Natural killer cell (primary cell): ENCODE results near the gene PLEKHA7. TPM values are rescaled to one million over a fixed set of nuclear protein-coding genes. Genes with fewer than 3 reads are reported as not detected.

ENCODE experiments used
- ATAC-seq, 3 donors: fragments of 150-1000 bp in 2 of 3; fragments of 200-7000 bp in 1 of 3; cut with Tn5 transposase; 1 replicate in 1 of 3; 2 replicates in 2 of 3; pipeline ENCODE4 v1.10.0; 2021; ENCODE audit warnings: mild to moderate bottlenecking in 2 of 3, moderate library complexity in 2 of 3
- DNase-seq, 2 donors: peaks; one replicate each; pipeline versions ENCODE4 v3.0.0 to v3.0.0-alpha.2; 2013 to 2021; ENCODE audit warnings: mixed read lengths in 1 of 2
- H3K27ac ChIP-seq: one replicate; pipeline ENCODE4 v1.5.1; 2013; ENCODE audit warnings: mild to moderate bottlenecking, low read length
- H3K27me3 ChIP-seq: one replicate; pipeline ENCODE4 v1.6.1; 2013; ENCODE audit warnings: low read length; ENCODE audit not compliant: control insufficient read depth, insufficient read depth
- H3K36me3 ChIP-seq: one replicate; pipeline ENCODE4 v1.6.1; 2013; ENCODE audit warnings: low read length; ENCODE audit not compliant: control insufficient read depth, insufficient read depth
- H3K4me1 ChIP-seq: one replicate; pipeline ENCODE4 v1.6.1; 2013; ENCODE audit warnings: low read length; ENCODE audit not compliant: control insufficient read depth, insufficient read depth
- H3K4me3 ChIP-seq: one replicate; pipeline ENCODE4 v1.5.1; 2013; ENCODE audit warnings: low read length
- H3K9me3 ChIP-seq: one replicate; pipeline ENCODE4 v1.6.1; 2013; ENCODE audit warnings: low read length; ENCODE audit not compliant: control insufficient read depth, insufficient read depth
- H3K27ac Mint-ChIP-seq, 2 donors: one replicate each; pipeline ENCODE4 v1.8.0; 2022; ENCODE audit warnings: mild to moderate bottlenecking in 2 of 2, mixed read lengths in 2 of 2, moderate library complexity in 1 of 2
- H3K27me3 Mint-ChIP-seq, 2 donors: one replicate each; pipeline ENCODE4 v1.8.0; 2022; ENCODE audit warnings: low read depth in 2 of 2, mixed read lengths in 2 of 2
- H3K36me3 Mint-ChIP-seq: one replicate; pipeline ENCODE4 v1.8.0; 2022; ENCODE audit warnings: mixed read lengths
- H3K4me1 Mint-ChIP-seq, 2 donors: one replicate each; pipeline ENCODE4 v1.8.0; 2022; ENCODE audit warnings: mixed read lengths in 2 of 2
- H3K4me3 Mint-ChIP-seq: one replicate; pipeline ENCODE4 v1.8.0; 2022; ENCODE audit warnings: mild to moderate bottlenecking, moderate library complexity, mixed read lengths
- H3K9me3 Mint-ChIP-seq, 2 donors: one replicate each; pipeline ENCODE4 v1.8.0; 2022; ENCODE audit warnings: mixed read lengths in 2 of 2
- WGBS: methylation state at CpG from one replicate; pipeline ENCODE4 v1.1.7; 2013; ENCODE audit warnings: missing lambda C conversion rate; ENCODE audit not compliant: insufficient coverage; 5-methylcytosine and 5-hydroxymethylcytosine counted together
- intact Hi-C: fragments of 100-400 bp; cut with micrococcal nuclease; formaldehyde crosslinking; loops from one replicate; pipeline ENCODE4 v1.14.2; 2022
- total RNA-seq, 4 donors: library from RNA; stranded (reverse); fragments of 120-200 nt in 1 of 4; gene quantifications; one replicate each; pipeline versions ENCODE4 v1.2.3 to v1.2.4, GENCODE V29; 2013 to 2022
- TF ChIP-seq, protein P1 (sequence below): fragments of 200-600 bp; IDR thresholded peaks from one replicate; pipeline ENCODE4 v1.8.0; 2022; ENCODE audit warnings: antibody characterized with exemption

Gene PLEKHA7
- total RNA-seq, 3 donors from 2014 or later (not counting 1 experiment from before 2014, with no cell fraction given), result 1.00 to 2.5 (median 1.3) TPM

GRCh38 chr11:16811136-16812020 lies 202.8 kb downstream of the PLEKHA7 start:
- Mint-ChIP-seq H3K36me3 (no peaks in the 10 kb centered on the region), H3K4me1 (no peaks in the 10 kb centered on the region), H3K4me3 (no peak overlapping the region), H3K27ac (no peak overlapping the region), H3K27me3 (no peaks in the 10 kb centered on the region), H3K9me3 (no peaks in the 10 kb centered on the region)
- Histone ChIP-seq H3K27me3 (no peaks in the 10 kb centered on the region), H3K4me1 (peaks cover 11% of the 10 kb centered on the region), H3K36me3 (no peaks in the 10 kb centered on the region), H3K9me3 (no peaks in the 10 kb centered on the region), H3K27ac (no peak overlapping the region), H3K4me3 (no peak overlapping the region)
- intact Hi-C loops, result no loop called here
- WGBS, result 88% methylated on average over 3 of the region's 3 CpGs
- ATAC-seq (no peak), DNase-seq (no peak)
- TF ChIP-seq, protein P1, sequence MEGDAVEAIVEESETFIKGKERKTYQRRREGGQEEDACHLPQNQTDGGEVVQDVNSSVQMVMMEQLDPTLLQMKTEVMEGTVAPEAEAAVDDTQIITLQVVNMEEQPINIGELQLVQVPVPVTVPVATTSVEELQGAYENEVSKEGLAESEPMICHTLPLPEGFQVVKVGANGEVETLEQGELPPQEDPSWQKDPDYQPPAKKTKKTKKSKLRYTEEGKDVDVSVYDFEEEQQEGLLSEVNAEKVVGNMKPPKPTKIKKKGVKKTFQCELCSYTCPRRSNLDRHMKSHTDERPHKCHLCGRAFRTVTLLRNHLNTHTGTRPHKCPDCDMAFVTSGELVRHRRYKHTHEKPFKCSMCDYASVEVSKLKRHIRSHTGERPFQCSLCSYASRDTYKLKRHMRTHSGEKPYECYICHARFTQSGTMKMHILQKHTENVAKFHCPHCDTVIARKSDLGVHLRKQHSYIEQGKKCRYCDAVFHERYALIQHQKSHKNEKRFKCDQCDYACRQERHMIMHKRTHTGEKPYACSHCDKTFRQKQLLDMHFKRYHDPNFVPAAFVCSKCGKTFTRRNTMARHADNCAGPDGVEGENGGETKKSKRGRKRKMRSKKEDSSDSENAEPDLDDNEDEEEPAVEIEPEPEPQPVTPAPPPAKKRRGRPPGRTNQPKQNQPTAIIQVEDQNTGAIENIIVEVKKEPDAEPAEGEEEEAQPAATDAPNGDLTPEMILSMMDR, result no peak

- no peaks in the 10 kb centered on the region for H3K36me3 Mint-ChIP-seq
- Histone ChIP-seq H3K27ac (no peak overlapping the region), H3K36me3 (no peaks in the 10 kb centered on the region), H3K4me3 (no peak overlapping the region), H3K4me1 (peaks cover 12% of the 10 kb centered on the region), H3K9me3 (no peaks in the 10 kb centered on the region), H3K27me3 (no peaks in the 10 kb centered on the region)
- DNase-seq (no peak), ATAC-seq (no peak)
- H3K27me3 Mint-ChIP-seq, result no peaks in the 10 kb centered on the region
- H3K27ac Mint-ChIP-seq, result no peak overlapping the region
- TF ChIP-seq, protein P1, result no peak
- no peak overlapping the region for H3K4me3 Mint-ChIP-seq
- no peaks in the 10 kb centered on the region for H3K9me3 Mint-ChIP-seq
- WGBS, result 65% methylated on average over 11 of the region's 11 CpGs
- no peaks in the 10 kb centered on the region for H3K4me1 Mint-ChIP-seq
- intact Hi-C loops, result no loop called here
Measured at GRCh38 chr11:16809886-16810668, 204.1 kb downstream of the PLEKHA7 start.

DNA sequence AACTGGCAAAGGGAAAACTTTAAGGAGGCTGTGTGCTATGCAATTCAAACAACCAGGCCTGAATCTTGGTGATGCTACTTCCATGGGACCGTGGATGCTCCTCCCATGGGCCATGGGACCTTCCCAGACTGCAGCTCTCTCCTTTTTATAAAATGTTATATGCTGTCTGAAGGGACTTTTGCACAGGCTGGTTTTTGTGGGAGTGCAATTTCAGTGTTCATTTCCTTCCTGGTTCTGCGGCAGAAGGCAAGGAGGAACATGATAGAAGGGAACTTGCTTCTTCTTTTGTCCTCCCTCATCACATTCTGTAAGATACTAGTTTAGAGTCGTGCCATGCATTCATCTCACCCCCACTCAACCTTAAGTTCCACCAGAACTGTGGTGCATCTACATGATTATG lies 206.9 kb downstream of the PLEKHA7 start:
- ATAC-seq, result no peak
- Histone ChIP-seq H3K9me3 (no peaks in the 10 kb centered on the region), H3K4me1 (peaks cover 12% of the 10 kb centered on the region), H3K36me3 (no peaks in the 10 kb centered on the region), H3K27me3 (no peaks in the 10 kb centered on the region), H3K27ac (no peak overlapping the region), H3K4me3 (no peak overlapping the region)
- TF ChIP-seq, protein P1, result no peak
- H3K27ac Mint-ChIP-seq, result no peak overlapping the region
- no peak overlapping the region for H3K4me3 Mint-ChIP-seq
- no peak for DNase-seq
- intact Hi-C loops, result no loop called here
- WGBS, result 0% methylated on average over 3 of the region's 3 CpGs
- H3K4me1 Mint-ChIP-seq, result no peaks in the 10 kb centered on the region
- no peaks in the 10 kb centered on the region for H3K27me3 Mint-ChIP-seq
- no peaks in the 10 kb centered on the region for H3K36me3 Mint-ChIP-seq
- H3K9me3 Mint-ChIP-seq, result no peaks in the 10 kb centered on the region
